ENCODE measurements around the gene AP1M1.
A peak's percentile ranks its signal among the peaks of the same experiment; 100 is the strongest.

AP1M1 gene

GRCh38 chr19:16199275-16199932 lies 1.7 kb downstream of the AP1M1 start:
- Mint-ChIP-seq H3K4me3 (peak overlapping the region; percentile 75), H3K4me1 (ENCODE audit: low read depth) (peaks cover 40% of the 10 kb centered on the region), H3K36me3 (ENCODE audit: low read depth) (peaks cover 32% of the 10 kb centered on the region), H3K27me3 (ENCODE audit: low read depth) (no peaks in the 10 kb centered on the region), H3K9me3 (no peaks in the 10 kb centered on the region), H3K27ac (peak overlapping the region; percentile 74)

- Mint-ChIP-seq H3K27ac (peak overlapping the region; percentile 79), H3K4me3 (peak overlapping the region; percentile 52), H3K9me3 (no peaks in the 10 kb centered on the region), H3K4me1 (ENCODE audit: low read depth) (peaks cover 40% of the 10 kb centered on the region), H3K36me3 (ENCODE audit: low read depth) (peaks cover 32% of the 10 kb centered on the region), H3K27me3 (ENCODE audit: low read depth) (no peaks in the 10 kb centered on the region)
Measured at GRCh38 chr19:16200038-16201010, 2.6 kb downstream of the AP1M1 start.

- Mint-ChIP-seq H3K4me1 (ENCODE audit: low read depth) (peaks cover 40% of the 10 kb centered on the region), H3K27me3 (ENCODE audit: low read depth) (no peaks in the 10 kb centered on the region), H3K27ac (peak overlapping the region; percentile 79), H3K4me3 (peak overlapping the region; percentile 52), H3K36me3 (ENCODE audit: low read depth) (peaks cover 32% of the 10 kb centered on the region), H3K9me3 (no peaks in the 10 kb centered on the region)
Measured at GRCh38 chr19:16201011-16201391, 3.3 kb downstream of the AP1M1 start.

GRCh38 chr19:16202320-16203255 lies 4.9 kb downstream of the AP1M1 start:
- Mint-ChIP-seq H3K4me3 (peak overlapping the region; percentile 5), H3K9me3 (no peaks in the 10 kb centered on the region), H3K4me1 (ENCODE audit: low read depth) (peaks cover 36% of the 10 kb centered on the region), H3K27ac (peak overlapping the region; percentile 23), H3K36me3 (ENCODE audit: low read depth) (peaks cover 42% of the 10 kb centered on the region), H3K27me3 (ENCODE audit: low read depth) (no peaks in the 10 kb centered on the region)

GRCh38 chr19:16203256-16204004 lies 5.7 kb downstream of the AP1M1 start:
- Mint-ChIP-seq H3K4me1 (ENCODE audit: low read depth) (peaks cover 37% of the 10 kb centered on the region), H3K9me3 (no peaks in the 10 kb centered on the region), H3K27me3 (ENCODE audit: low read depth) (no peaks in the 10 kb centered on the region), H3K4me3 (no peak overlapping the region), H3K27ac (no peak overlapping the region), H3K36me3 (ENCODE audit: low read depth) (peaks cover 47% of the 10 kb centered on the region)

- Mint-ChIP-seq H3K36me3 (ENCODE audit: low read depth) (peaks cover 49% of the 10 kb centered on the region), H3K4me3 (no peak overlapping the region), H3K9me3 (no peaks in the 10 kb centered on the region), H3K27me3 (ENCODE audit: low read depth) (no peaks in the 10 kb centered on the region), H3K27ac (no peak overlapping the region), H3K4me1 (ENCODE audit: low read depth) (peaks cover 33% of the 10 kb centered on the region)
Measured at GRCh38 chr19:16204005-16204294, 6.2 kb downstream of the AP1M1 start.

GRCh38 chr19:16205205-16206045 lies 7.7 kb downstream of the AP1M1 start:
- Mint-ChIP-seq H3K36me3 (ENCODE audit: low read depth) (peaks cover 58% of the 10 kb centered on the region), H3K27me3 (ENCODE audit: low read depth) (no peaks in the 10 kb centered on the region), H3K27ac (no peak overlapping the region), H3K4me3 (no peak overlapping the region), H3K4me1 (ENCODE audit: low read depth) (peaks cover 22% of the 10 kb centered on the region), H3K9me3 (no peaks in the 10 kb centered on the region)

GRCh38 chr19:16206046-16206605 lies 8.4 kb downstream of the AP1M1 start:
- H3K27ac Mint-ChIP-seq: no peak overlapping the region
- peaks cover 17% of the 10 kb centered on the region for H3K4me1 Mint-ChIP-seq (ENCODE audit: low read depth)
- no peaks in the 10 kb centered on the region for H3K9me3 Mint-ChIP-seq
- no peaks in the 10 kb centered on the region for H3K27me3 Mint-ChIP-seq (ENCODE audit: low read depth)
- no peak overlapping the region for H3K4me3 Mint-ChIP-seq
- H3K36me3 Mint-ChIP-seq (ENCODE audit: low read depth): peaks cover 58% of the 10 kb centered on the region

- Mint-ChIP-seq H3K4me1 (ENCODE audit: low read depth) (peaks cover 14% of the 10 kb centered on the region), H3K27me3 (ENCODE audit: low read depth) (no peaks in the 10 kb centered on the region), H3K4me3 (no peak overlapping the region), H3K36me3 (ENCODE audit: low read depth) (peaks cover 61% of the 10 kb centered on the region), H3K27ac (peak overlapping the region; percentile 10), H3K9me3 (no peaks in the 10 kb centered on the region)
Measured at GRCh38 chr19:16206637-16207036, 8.9 kb downstream of the AP1M1 start.

- Mint-ChIP-seq H3K4me3 (no peak overlapping the region), H3K27ac (peak overlapping the region; percentile 10)
Measured at GRCh38 chr19:16207063-16207462, 9.4 kb downstream of the AP1M1 start.

GRCh38 chr19:16207490-16208025 lies 9.8 kb downstream of the AP1M1 start:
- Mint-ChIP-seq H3K36me3 (ENCODE audit: low read depth) (peaks cover 65% of the 10 kb centered on the region), H3K9me3 (no peaks in the 10 kb centered on the region), H3K27me3 (ENCODE audit: low read depth) (no peaks in the 10 kb centered on the region), H3K4me3 (no peak overlapping the region), H3K4me1 (ENCODE audit: low read depth) (peaks cover 15% of the 10 kb centered on the region), H3K27ac (no peak overlapping the region)

More at GRCh38 chr19:16207063-16207462, 9.4 kb downstream of the AP1M1 start:
- Mint-ChIP-seq H3K9me3 (no peaks in the 10 kb centered on the region), H3K27me3 (ENCODE audit: low read depth) (no peaks in the 10 kb centered on the region), H3K36me3 (ENCODE audit: low read depth) (peaks cover 64% of the 10 kb centered on the region), H3K4me1 (ENCODE audit: low read depth) (peaks cover 14% of the 10 kb centered on the region)

- Mint-ChIP-seq H3K27ac (peak overlapping the region; percentile 31), H3K36me3 (ENCODE audit: low read depth) (peaks cover 65% of the 10 kb centered on the region), H3K27me3 (ENCODE audit: low read depth) (no peaks in the 10 kb centered on the region), H3K4me1 (ENCODE audit: low read depth) (peaks cover 15% of the 10 kb centered on the region), H3K9me3 (no peaks in the 10 kb centered on the region), H3K4me3 (no peak overlapping the region)
Measured at GRCh38 chr19:16208064-16208759, 10.5 kb downstream of the AP1M1 start.
